Measurements from ENCODE around the gene SUSD4. TPM values are rescaled to one million over a fixed set of nuclear protein-coding genes. Genes with fewer than 3 reads are reported as not detected.

SUSD4 gene
- total RNA-seq, 3 donors from 2014 or later, result 0.64 to 16.7 (median 14.9) TPM

GRCh38 chr1:223245411-223245810 is 118.6 kb downstream of the SUSD4 start:
- intact Hi-C loops (cut with DNase I; ENCODE audit: low total_unique reads), result loop anchor here (2.0 kb wide), 1 partner anchor 61 kb away; no protein-coding TSS in a partner anchor
- no peak overlapping the region for H3K4me3 ChIP-seq
- no peak for DNase-seq (ENCODE audit: low spot score in 2 of 2)

GRCh38 chr1:223244366-223245103 is 119.4 kb downstream of the SUSD4 start:
- intact Hi-C loops (cut with DNase I; ENCODE audit: low total_unique reads), result loop anchor here (2.0 kb wide), 1 partner anchor 62 kb away; no protein-coding TSS in a partner anchor
- H3K27me3 ChIP-seq, result no peaks in the 10 kb centered on the region
- no peak overlapping the region for H3K4me3 ChIP-seq
- H3K4me1 ChIP-seq, result no peaks in the 10 kb centered on the region
- H3K27ac ChIP-seq, result no peak overlapping the region
- no peaks in the 10 kb centered on the region for H3K36me3 ChIP-seq
- H3K9me3 ChIP-seq, result no peaks in the 10 kb centered on the region
- TF ChIP-seq POLR2A (IDR thresholded peaks at IDR 0.05) (no peak), CTCF (IDR thresholded peaks at IDR 0.05) (no peak), POLR2AphosphoS5 (IDR thresholded peaks at IDR 0.05) (no peak)
- no peak for DNase-seq (ENCODE audit: low spot score in 2 of 2)

More at GRCh38 chr1:223245411-223245810, 118.6 kb downstream of the SUSD4 start:
- Histone ChIP-seq H3K27ac (no peak overlapping the region), H3K36me3 (no peaks in the 10 kb centered on the region), H3K4me1 (no peaks in the 10 kb centered on the region), H3K27me3 (no peaks in the 10 kb centered on the region), H3K9me3 (no peaks in the 10 kb centered on the region)
- no peak for TF ChIP-seq POLR2AphosphoS5 (IDR thresholded peaks at IDR 0.05)
- no peak for TF ChIP-seq POLR2A (IDR thresholded peaks at IDR 0.05)
- TF ChIP-seq CTCF (IDR thresholded peaks at IDR 0.05), result no peak

GRCh38 chr1:223243441-223244050 is 120.4 kb downstream of the SUSD4 start:
- no peaks in the 10 kb centered on the region for H3K27me3 ChIP-seq
- no peak overlapping the region for H3K27ac ChIP-seq
- H3K9me3 ChIP-seq, result no peaks in the 10 kb centered on the region
- intact Hi-C loops (cut with DNase I; ENCODE audit: low total_unique reads), result loop anchor here (2.0 kb wide), 1 partner anchor 63 kb away; no protein-coding TSS in a partner anchor
- DNase-seq (ENCODE audit: low spot score in 2 of 2), result no peak
- TF ChIP-seq POLR2AphosphoS5 (IDR thresholded peaks at IDR 0.05) (no peak), POLR2A (IDR thresholded peaks at IDR 0.05) (no peak), CTCF (IDR thresholded peaks at IDR 0.05) (no peak)
- H3K36me3 ChIP-seq, result no peaks in the 10 kb centered on the region
- no peak overlapping the region for H3K4me3 ChIP-seq
- H3K4me1 ChIP-seq, result no peaks in the 10 kb centered on the region

- intact Hi-C loops (cut with DNase I; ENCODE audit: low total_unique reads), result no loop called here
- Histone ChIP-seq H3K36me3 (no peaks in the 10 kb centered on the region), H3K27ac (no peak overlapping the region), H3K9me3 (no peaks in the 10 kb centered on the region), H3K27me3 (no peaks in the 10 kb centered on the region), H3K4me1 (no peaks in the 10 kb centered on the region), H3K4me3 (no peak overlapping the region)
- DNase-seq (ENCODE audit: low spot score in 2 of 2), result no peak
- TF ChIP-seq CTCF (IDR thresholded peaks at IDR 0.05) (no peak), POLR2AphosphoS5 (IDR thresholded peaks at IDR 0.05) (no peak), POLR2A (IDR thresholded peaks at IDR 0.05) (no peak)
These were observed 121.0 kb downstream of the SUSD4 start for GRCh38 chr1:223242971-223243370.

- intact Hi-C loops (cut with DNase I; ENCODE audit: low total_unique reads), result no loop called here
- DNase-seq (ENCODE audit: low spot score in 2 of 2), result no peak
- no peaks in the 10 kb centered on the region for H3K4me1 ChIP-seq
These were observed 121.5 kb downstream of the SUSD4 start for GRCh38 chr1:223242382-223242955.

More at GRCh38 chr1:223242382-223242955, 121.5 kb downstream of the SUSD4 start:
- TF ChIP-seq POLR2AphosphoS5 (IDR thresholded peaks at IDR 0.05) (no peak), CTCF (IDR thresholded peaks at IDR 0.05) (no peak), POLR2A (IDR thresholded peaks at IDR 0.05) (no peak)
- no peaks in the 10 kb centered on the region for H3K9me3 ChIP-seq
- H3K27me3 ChIP-seq, result no peaks in the 10 kb centered on the region
- H3K4me3 ChIP-seq, result no peak overlapping the region
- H3K27ac ChIP-seq, result no peak overlapping the region
- H3K36me3 ChIP-seq, result no peaks in the 10 kb centered on the region
